HG03066 (cell line): Measurements from ENCODE around the gene MYBPH.

Experiments used
- ATAC-seq: cut with Tn5 transposase; IDR thresholded peaks from one replicate; pipeline ENCODE4 v1.9.1; 2021; ENCODE audit warnings: low read depth; ENCODE audit not compliant: unreplicated experiment

Gene MYBPH

DNA sequence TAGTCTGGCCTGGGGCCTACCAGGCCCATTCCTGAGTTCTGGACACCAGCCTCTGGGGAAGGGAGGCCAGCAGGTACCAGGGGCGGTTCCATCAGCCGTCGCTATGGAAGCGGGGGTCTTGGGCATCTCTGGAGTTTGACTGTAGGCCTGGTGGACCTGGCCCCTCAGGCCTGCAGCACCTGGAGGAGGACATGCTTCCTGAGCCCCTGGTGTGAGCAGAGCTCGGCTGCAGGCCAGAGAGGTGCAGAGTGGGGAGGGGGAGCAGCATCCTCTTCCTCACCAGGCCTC, 7.8 kb downstream of the MYBPH start:
- no peak for ATAC-seq

DNA sequence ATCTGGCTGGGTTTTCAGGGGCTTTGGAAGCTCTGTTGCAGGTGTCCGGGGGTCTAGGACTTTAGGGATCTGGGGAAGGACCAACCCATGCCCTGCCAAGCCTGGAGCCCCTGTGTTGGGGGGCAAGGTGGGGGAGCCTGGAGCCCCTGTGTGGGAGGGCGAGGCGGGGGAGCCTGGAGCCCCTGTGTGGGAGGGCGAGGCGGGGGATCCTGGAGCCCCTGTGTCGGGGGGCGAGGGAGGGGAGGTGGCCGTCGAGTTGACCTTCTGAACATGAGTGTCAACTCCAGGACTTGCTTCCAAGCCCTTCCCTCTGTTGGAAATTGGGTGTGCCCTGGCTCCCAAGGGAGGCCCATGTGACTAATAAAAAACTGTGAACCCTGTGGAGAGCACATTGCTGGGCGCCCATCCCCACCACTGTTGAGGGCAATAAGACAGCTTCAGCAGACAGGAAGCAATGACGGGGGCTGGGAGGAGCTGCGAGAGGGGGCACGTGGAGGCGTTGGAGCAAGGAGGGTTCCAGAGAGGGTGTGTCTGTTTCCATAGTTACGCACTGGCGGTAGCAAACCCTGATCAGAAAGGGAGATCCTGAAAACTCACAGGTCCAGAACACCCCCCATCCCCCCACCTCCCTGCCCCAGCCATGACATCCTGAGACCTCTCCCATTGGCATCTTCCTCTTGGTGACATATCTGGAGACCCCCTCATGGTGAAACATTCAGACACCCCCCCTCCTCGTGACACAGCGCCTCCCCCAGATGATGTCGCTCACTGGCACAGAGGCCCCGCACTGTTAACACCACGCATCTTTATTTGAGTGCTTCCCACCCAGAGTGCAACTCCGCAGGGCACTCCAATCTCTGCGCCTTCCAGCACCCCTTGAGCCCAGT, 8.4 kb downstream of the MYBPH start:
- ATAC-seq = no peak

- no peak for ATAC-seq
Observed at GRCh38 chr1:203166192-203166940, 9.3 kb downstream of the MYBPH start.

GRCh38 chr1:203165800-203166161, 9.8 kb downstream of the MYBPH start:
- no peak for ATAC-seq

GRCh38 chr1:203165101-203165799, 10.4 kb downstream of the MYBPH start:
- no peak for ATAC-seq

- no peak for ATAC-seq
Observed at GRCh38 chr1:203163891-203164635, 11.6 kb downstream of the MYBPH start.

DNA sequence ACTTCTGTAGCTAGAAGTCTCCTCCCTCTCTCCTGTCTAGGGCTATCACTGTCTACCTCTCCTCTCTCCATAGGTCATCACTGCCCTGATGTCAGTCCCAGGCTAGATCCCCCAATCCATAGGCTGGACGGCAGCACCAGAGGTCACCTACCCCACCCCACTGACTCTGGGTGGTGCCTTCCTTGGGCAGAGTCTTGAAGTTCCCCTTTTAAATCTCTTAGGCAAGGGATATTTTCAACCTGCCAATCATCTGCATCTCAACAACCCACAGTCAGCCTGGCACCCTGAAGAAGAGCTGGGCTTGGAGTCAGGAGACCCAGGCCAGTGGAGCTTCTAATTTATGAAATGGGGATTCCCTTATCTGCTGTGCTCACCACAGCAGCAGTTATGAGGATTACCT, 13.2 kb downstream of the MYBPH start:
- ATAC-seq = no peak

- ATAC-seq = no peak
Observed at GRCh38 chr1:203161703-203162102, 13.9 kb downstream of the MYBPH start.

- ATAC-seq = no peak
Observed at GRCh38 chr1:203161175-203161574, 14.5 kb downstream of the MYBPH start.

DNA sequence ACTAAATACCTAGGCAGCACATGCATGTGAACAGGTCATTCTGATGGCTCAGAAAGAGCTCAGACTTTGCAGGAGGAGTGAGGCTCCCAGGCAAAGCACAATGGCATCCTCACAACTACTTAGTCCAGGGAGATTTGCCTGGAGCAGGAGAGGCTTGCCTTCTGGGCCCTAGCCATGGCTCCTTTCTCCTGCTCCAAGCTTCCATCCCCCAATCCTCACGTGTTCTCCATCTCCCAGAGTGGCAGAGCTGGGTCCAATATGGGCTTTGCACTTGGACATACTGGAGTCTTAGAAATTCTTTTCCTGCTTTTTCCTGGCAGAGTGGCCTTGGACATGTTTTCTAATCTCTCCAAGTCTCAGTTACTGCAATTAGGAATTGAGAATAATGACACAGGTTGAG, 15.8 kb downstream of the MYBPH start:
- no peak for ATAC-seq

DNA sequence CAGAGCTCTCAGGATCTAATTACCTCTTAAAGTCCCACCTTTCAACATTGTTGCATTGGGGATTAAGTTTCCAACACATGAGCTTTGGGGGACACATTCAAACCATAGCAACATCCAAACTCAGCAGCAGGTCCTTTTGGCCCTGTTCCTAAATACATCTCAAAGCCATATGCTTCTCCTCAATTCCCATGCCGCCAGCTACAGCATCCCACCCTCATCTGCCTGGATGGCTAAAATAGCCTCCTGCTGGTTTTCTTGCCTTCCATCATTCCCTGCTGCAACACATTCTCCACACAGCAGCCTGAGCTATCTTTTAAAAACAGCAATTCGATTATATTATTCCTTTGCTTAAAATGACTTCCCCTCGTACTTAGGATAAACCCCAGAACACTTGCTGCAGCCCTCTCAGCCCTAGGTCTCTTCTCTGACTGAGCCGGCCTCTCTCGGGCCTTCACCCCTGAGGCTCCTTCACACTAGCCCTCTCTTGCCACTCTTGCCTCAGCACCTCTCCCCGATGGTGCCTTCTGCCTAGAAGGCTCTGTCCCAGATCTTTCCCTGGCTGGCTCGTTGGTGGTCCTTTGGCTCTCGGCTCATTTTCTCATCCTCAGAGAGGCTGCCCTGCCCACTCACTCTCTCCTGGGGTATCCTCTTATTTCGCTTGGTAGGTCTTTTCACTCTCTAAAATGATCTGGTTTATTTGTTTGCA, 16.5 kb downstream of the MYBPH start:
- no peak for ATAC-seq

DNA sequence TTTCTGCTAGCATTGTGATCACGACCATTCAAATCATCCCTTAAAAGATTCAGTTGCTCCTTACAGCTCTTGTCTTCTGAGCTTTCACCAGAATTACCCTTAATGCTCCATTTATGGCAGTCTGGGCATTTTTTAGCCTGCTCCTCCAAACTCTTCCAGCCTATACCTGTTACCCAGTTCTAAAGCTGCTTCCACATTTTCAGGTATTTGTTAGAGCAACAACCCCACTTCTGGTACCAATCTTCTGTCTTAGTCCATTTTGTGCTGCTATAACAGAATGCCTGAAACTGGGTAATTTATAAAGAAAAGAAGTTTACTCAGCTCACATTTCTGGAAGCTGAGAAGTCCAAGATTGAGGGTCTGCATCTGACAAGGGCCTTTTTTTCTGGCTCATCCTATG, 17.2 kb downstream of the MYBPH start:
- ATAC-seq = no peak

DNA sequence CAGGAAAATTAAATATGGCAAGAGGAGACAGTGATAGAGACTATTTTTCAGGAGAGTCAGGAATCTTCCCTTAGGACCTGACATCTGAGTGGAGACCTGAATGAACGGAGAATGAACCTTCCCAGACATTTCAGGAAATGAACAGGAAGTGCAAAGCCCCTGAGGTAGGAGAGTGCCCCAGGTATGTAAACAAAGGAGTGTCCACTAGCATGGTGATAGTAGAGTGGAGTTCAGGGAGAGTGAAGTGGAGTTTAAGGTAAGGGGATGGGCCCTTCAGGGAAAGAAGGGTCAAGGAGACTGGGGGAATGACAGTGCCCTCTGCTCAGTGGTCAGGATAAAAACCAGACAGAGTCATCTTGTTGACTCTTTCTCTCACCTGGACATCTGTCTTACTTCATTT, 19.3 kb downstream of the MYBPH start:
- ATAC-seq = no peak

DNA sequence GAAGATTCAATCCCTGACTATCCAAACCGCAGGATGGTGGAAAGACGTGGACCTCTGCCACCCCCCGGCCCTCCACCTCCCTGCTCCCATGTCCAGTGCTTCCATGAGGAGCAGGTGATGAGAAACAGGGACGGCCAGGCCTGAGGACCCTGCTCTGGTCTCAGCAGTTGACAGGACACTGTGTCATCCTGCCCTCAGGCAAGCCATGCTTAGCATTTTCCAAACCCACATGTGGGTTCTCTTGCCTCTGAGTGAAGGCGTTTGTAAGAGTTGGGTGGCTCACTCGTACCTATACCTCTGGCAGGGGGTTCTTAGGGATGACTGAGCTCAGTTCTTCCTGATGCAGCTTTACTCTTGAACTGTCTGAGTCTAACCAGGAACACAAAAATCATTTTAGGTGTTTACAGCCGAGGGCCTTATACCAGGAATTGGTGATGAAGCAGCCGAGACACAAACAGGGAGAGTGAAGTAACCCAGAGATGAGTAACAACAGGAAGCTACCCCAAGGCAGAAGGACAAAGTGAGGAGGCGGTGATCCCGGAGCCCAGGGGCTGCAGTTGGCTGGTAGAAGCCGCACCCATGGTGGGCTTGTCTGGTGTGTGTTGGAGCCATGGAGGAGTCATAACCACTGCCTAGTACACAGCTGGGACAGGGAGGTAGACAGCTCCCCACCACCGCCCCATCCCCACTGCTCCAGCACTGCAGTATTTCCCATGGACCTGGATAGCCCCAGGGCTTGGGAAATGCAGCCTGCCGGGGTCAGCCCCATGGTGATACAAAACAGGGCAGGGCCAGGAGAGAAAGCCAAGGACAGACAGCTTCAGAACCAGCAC, 21.4 kb downstream of the MYBPH start:
- no peak for ATAC-seq

GRCh38 chr1:203153051-203153988, 22.3 kb downstream of the MYBPH start:
- no peak for ATAC-seq

GRCh38 chr1:203152158-203153034, 23.2 kb downstream of the MYBPH start:
- ATAC-seq = no peak

DNA sequence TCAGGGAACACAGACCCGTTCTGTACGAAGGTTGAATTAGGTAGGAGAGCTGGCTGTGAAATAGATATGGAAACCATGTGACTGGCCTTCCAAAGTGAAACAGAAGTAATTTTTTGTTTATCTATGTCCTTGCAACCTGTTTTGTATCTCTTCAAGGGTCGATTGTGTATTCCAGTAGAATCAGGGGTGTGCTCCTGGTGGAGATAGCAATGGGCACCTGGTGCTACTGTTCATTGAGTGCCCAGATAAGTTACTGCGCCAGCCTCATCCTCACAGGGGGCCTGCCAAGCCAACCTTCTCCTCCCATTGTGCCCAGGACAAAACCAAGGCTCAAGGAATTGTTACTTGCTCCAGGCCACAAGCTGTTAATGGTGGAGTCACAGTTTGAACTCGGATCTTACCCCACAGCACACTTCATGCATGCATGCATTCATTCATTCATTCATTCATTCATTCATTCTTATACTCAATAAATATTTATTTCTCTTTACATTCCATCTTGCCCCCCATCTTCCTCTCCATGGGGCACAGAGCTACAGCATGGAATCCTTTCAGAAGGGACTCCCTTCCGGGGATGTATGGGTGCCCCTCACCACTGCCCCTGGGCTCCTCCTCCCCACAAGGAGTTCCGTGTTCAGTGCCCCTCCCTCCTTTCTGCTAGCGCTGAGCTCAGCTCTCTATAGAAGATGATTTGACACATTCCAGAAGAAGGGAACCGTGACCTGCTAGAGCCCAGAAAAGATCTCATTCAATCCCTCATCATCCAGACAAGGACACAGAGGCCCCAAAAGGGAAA, 24.1 kb downstream of the MYBPH start:
- ATAC-seq = no peak
